WTC11 (cell line): ENCODE data around the gene SPNS3. TPM values are rescaled to one million over a fixed set of nuclear protein-coding genes. Genes with fewer than 3 reads are reported as not detected.
A peak's percentile ranks its signal among the peaks of the same experiment; 100 is the strongest.

Experiments
- ATAC-seq: fragments of 200-7000 bp; cut with Tn5 transposase; 2 replicates; pipeline ENCODE4 v1.10.0; 2021; ENCODE audit warnings: mild to moderate bottlenecking, moderate library complexity
- CTCF ChIA-PET: fragments of 300-600 bp; sonication (Branson Sonifier 250); formaldehyde crosslinking; loops from one replicate; lab custom pipeline; 2021; ENCODE audit warnings: antibody characterized with exemption; lab: Charles Lee
- POLR2A ChIA-PET: fragments of 350-600 bp; sonication (Branson Sonifier 250); formaldehyde crosslinking; loops from one replicate; lab custom pipeline; 2021; ENCODE audit warnings: antibody characterized with exemption; lab: Charles Lee
- DNase-seq: peaks from one replicate; pipeline ENCODE4 v3.0.0; 2021; ENCODE audit warnings: low spot score
- H3K27ac Mint-ChIP-seq: 2 replicates; pipeline ENCODE4 v1.8.0; 2021; ENCODE audit warnings: mixed read lengths
- H3K27me3 Mint-ChIP-seq: 2 replicates; pipeline ENCODE4 v1.8.0; 2021; ENCODE audit warnings: low read depth, mild to moderate bottlenecking, moderate library complexity, mixed read lengths
- H3K36me3 Mint-ChIP-seq: 2 replicates; pipeline ENCODE4 v1.8.0; 2021; ENCODE audit warnings: mixed read lengths
- H3K4me1 Mint-ChIP-seq: 2 replicates; pipeline ENCODE4 v1.8.0; 2022; ENCODE audit warnings: mixed read lengths
- H3K4me3 Mint-ChIP-seq: 2 replicates; pipeline ENCODE4 v1.8.0; 2021; ENCODE audit warnings: mild to moderate bottlenecking, moderate library complexity, mixed read lengths
- H3K9me3 Mint-ChIP-seq: 2 replicates; pipeline ENCODE4 v1.8.0; 2021; ENCODE audit warnings: mixed read lengths
- EMX1 ChIP-seq: fragments of 250-450 bp; sonication (Bioruptor Pico); IDR thresholded peaks from 2 replicates; pipeline ENCODE4 v1.8.0; 2021; ENCODE audit warnings: mild to moderate bottlenecking
- ETV6 ChIP-seq: sonication (generic); formaldehyde crosslinking; IDR thresholded peaks from 2 replicates; pipeline ENCODE4 v1.8.1; 2022; ENCODE audit warnings: mild to moderate bottlenecking, missing genetic modification reagents
- MAX ChIP-seq: sonication (generic); formaldehyde crosslinking; IDR thresholded peaks from 2 replicates; pipeline ENCODE4 v1.8.0; 2022; ENCODE audit warnings: mild to moderate bottlenecking, missing genetic modification reagents
- USF2 ChIP-seq: sonication (generic); formaldehyde crosslinking; IDR thresholded peaks from 2 replicates; pipeline ENCODE4 v1.8.1; 2023; ENCODE audit warnings: mild to moderate bottlenecking, missing genetic modification reagents, moderate library complexity
- ZNF416 ChIP-seq: fragments of 250-450 bp; sonication (Bioruptor Pico); IDR thresholded peaks from 2 replicates; pipeline ENCODE4 v1.9.0; 2021; ENCODE audit warnings: mild to moderate bottlenecking, inconsistent platforms
- ZNF671 ChIP-seq: fragments of 250-450 bp; sonication (Bioruptor Pico); IDR thresholded peaks from 2 replicates; pipeline ENCODE4 v1.8.0; 2021; ENCODE audit warnings: mild to moderate bottlenecking
- total RNA-seq: library from RNA; stranded (reverse); gene quantifications from 3 replicates; pipeline ENCODE4 v1.2.3, GENCODE V29; 2021
- TF ChIP-seq, protein P1 (sequence below): fragments of 250-450 bp; sonication (Bioruptor Pico); IDR thresholded peaks from 2 replicates; pipeline ENCODE4 v1.8.0; 2021; ENCODE audit warnings: mild to moderate bottlenecking
- TF ChIP-seq, protein P2 (sequence below): sonication (generic); formaldehyde crosslinking; IDR thresholded peaks from 2 replicates; pipeline ENCODE4 v1.8.1; 2022; ENCODE audit warnings: missing genetic modification reagents, borderline replicate concordance
- TF ChIP-seq, protein P3 (sequence below): sonication (generic); formaldehyde crosslinking; IDR thresholded peaks from 2 replicates; pipeline ENCODE4 v1.8.1; 2022; ENCODE audit warnings: low read depth, mild to moderate bottlenecking, moderate library complexity, missing genetic modification reagents, borderline replicate concordance
- TF ChIP-seq, protein P4 (sequence below): sonication (generic); formaldehyde crosslinking; IDR thresholded peaks from 2 replicates; pipeline ENCODE4 v1.8.1; 2023; ENCODE audit warnings: mild to moderate bottlenecking, missing genetic modification reagents, borderline replicate concordance

The SPNS3 gene
- total RNA-seq, 1 experiment from 2014 or later: not detected

DNA sequence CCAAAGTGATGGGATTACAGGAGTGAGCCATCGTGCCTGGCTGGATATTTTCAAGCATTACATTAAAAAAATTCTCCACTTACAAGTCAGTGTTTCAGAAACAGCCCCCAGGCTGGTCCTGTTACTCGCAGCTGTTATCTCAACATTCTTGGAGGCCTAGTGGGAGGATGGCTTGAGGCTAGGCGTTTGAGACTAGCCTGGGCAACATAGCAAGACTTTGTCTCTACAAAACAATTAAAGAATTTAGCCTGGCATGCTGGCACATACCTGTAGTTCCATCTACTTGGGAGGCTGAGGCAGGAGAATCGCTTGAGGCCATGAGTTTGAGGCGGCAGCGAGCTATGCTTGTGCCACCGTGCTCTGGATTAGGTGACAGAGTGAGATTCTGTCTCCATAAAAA is 26.5 kb upstream of the SPNS3 start:
- no peak overlapping the region for H3K4me3 Mint-ChIP-seq
- no peaks in the 10 kb centered on the region for H3K9me3 Mint-ChIP-seq
- ChIA-PET CTCF (interaction anchor here (0.6 to 2.4 kb wide), 5 partner anchors 14 to 207 kb away, joined by 3 to 7 read pairs (median 4); no protein-coding TSS in a partner anchor), POLR2A (no interaction called here)
- TF ChIP-seq, protein P1, sequence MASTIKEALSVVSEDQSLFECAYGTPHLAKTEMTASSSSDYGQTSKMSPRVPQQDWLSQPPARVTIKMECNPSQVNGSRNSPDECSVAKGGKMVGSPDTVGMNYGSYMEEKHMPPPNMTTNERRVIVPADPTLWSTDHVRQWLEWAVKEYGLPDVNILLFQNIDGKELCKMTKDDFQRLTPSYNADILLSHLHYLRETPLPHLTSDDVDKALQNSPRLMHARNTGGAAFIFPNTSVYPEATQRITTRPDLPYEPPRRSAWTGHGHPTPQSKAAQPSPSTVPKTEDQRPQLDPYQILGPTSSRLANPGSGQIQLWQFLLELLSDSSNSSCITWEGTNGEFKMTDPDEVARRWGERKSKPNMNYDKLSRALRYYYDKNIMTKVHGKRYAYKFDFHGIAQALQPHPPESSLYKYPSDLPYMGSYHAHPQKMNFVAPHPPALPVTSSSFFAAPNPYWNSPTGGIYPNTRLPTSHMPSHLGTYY (CRISPR knock-in tag): no peak
- TF ChIP-seq ZNF671 (CRISPR knock-in tag) (no peak), ZNF416 (CRISPR knock-in tag) (no peak), EMX1 (no peak), USF2 (no peak), MAX (CRISPR knock-in tag) (no peak)
- TF ChIP-seq, protein P2, sequence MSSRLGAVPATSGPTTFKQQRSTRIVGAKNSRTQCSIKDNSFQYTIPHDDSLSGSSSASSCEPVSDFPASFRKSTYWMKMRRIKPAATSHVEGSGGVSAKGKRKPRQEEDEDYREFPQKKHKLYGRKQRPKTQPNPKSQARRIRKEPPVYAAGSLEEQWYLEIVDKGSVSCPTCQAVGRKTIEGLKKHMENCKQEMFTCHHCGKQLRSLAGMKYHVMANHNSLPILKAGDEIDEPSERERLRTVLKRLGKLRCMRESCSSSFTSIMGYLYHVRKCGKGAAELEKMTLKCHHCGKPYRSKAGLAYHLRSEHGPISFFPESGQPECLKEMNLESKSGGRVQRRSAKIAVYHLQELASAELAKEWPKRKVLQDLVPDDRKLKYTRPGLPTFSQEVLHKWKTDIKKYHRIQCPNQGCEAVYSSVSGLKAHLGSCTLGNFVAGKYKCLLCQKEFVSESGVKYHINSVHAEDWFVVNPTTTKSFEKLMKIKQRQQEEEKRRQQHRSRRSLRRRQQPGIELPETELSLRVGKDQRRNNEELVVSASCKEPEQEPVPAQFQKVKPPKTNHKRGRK (CRISPR knock-in tag): no peak
- TF ChIP-seq, protein P3, sequence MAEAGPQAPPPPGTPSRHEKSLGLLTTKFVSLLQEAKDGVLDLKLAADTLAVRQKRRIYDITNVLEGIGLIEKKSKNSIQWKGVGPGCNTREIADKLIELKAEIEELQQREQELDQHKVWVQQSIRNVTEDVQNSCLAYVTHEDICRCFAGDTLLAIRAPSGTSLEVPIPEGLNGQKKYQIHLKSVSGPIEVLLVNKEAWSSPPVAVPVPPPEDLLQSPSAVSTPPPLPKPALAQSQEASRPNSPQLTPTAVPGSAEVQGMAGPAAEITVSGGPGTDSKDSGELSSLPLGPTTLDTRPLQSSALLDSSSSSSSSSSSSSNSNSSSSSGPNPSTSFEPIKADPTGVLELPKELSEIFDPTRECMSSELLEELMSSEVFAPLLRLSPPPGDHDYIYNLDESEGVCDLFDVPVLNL (CRISPR knock-in tag): no peak
- H3K4me1 Mint-ChIP-seq: peaks cover 11% of the 10 kb centered on the region
- H3K27me3 Mint-ChIP-seq: no peaks in the 10 kb centered on the region
- DNase-seq (no peak), ATAC-seq (no peak)
- no peak overlapping the region; the same call in 1 of the 2 replicates for H3K27ac Mint-ChIP-seq
- H3K36me3 Mint-ChIP-seq: no peaks in the 10 kb centered on the region

DNA sequence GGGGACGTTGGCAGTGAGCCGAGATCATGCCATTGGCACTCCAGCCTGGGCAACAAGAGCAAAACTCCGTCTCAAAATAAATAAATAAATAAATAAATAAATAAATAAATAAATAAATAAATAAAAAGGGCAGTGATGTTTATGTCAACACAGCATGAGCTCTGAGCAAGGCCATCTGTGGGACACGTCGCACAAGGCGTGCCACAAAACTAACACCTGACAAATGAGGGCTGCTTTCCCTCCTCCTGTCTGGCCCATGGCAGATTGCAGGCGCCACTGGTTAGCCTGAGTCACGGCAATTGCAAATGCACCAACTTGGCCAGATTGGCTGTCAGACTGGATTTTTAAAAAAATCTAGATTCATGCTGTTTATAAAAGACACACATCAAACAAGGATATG is 25.9 kb upstream of the SPNS3 start:
- Mint-ChIP-seq H3K4me3 (no peak overlapping the region), H3K36me3 (no peaks in the 10 kb centered on the region), H3K9me3 (no peaks in the 10 kb centered on the region), H3K4me1 (peaks cover 13% of the 10 kb centered on the region), H3K27ac (peak overlapping the region; percentile 67; the same call in 1 of the 2 replicates), H3K27me3 (no peaks in the 10 kb centered on the region)
- DNase-seq (no peak), ATAC-seq (no peak)
- CTCF ChIA-PET: interaction anchor here (0.8 to 2.4 kb wide), 4 partner anchors 13 to 208 kb away, joined by 4 to 7 read pairs (median 6); no protein-coding TSS in a partner anchor
- POLR2A ChIA-PET: no interaction called here
- TF ChIP-seq, protein P4, sequence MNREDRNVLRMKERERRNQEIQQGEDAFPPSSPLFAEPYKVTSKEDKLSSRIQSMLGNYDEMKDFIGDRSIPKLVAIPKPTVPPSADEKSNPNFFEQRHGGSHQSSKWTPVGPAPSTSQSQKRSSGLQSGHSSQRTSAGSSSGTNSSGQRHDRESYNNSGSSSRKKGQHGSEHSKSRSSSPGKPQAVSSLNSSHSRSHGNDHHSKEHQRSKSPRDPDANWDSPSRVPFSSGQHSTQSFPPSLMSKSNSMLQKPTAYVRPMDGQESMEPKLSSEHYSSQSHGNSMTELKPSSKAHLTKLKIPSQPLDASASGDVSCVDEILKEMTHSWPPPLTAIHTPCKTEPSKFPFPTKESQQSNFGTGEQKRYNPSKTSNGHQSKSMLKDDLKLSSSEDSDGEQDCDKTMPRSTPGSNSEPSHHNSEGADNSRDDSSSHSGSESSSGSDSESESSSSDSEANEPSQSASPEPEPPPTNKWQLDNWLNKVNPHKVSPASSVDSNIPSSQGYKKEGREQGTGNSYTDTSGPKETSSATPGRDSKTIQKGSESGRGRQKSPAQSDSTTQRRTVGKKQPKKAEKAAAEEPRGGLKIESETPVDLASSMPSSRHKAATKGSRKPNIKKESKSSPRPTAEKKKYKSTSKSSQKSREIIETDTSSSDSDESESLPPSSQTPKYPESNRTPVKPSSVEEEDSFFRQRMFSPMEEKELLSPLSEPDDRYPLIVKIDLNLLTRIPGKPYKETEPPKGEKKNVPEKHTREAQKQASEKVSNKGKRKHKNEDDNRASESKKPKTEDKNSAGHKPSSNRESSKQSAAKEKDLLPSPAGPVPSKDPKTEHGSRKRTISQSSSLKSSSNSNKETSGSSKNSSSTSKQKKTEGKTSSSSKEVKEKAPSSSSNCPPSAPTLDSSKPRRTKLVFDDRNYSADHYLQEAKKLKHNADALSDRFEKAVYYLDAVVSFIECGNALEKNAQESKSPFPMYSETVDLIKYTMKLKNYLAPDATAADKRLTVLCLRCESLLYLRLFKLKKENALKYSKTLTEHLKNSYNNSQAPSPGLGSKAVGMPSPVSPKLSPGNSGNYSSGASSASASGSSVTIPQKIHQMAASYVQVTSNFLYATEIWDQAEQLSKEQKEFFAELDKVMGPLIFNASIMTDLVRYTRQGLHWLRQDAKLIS (CRISPR knock-in tag): no peak
- no peak for TF ChIP-seq ETV6 (CRISPR knock-in tag)
- TF ChIP-seq, protein P2 (CRISPR knock-in tag): no peak
